Transverse colon (tissue), 4 donors: Measurements from ENCODE around the gene ANKS1A. TPM values are rescaled to one million over a fixed set of nuclear protein-coding genes. Genes with fewer than 3 reads are reported as not detected.
A peak's percentile ranks its signal among the peaks of the same experiment; 100 is the strongest.

ENCODE experiments used
- DNase-seq: peaks from one replicate; pipeline ENCODE4 v3.0.0-alpha.2; 2019
- H3K27ac ChIP-seq, 4 donors: fragments of 200-600 bp; sonication (generic); 2 replicates each; pipeline ENCODE4 v1.5.1; 2016 to 2018; ENCODE audit warnings: inconsistent platforms in 4 of 4
- H3K27me3 ChIP-seq: fragments of 200-600 bp; sonication (generic); 2 replicates; pipeline ENCODE4 v1.5.1; 2017; ENCODE audit warnings: inconsistent platforms
- H3K36me3 ChIP-seq, 4 donors: fragments of 200-600 bp; sonication (generic); 2 replicates each; pipeline ENCODE4 v1.5.1; 2017 to 2019; ENCODE audit warnings: inconsistent platforms in 4 of 4
- H3K4me1 ChIP-seq, 4 donors: fragments of 200-600 bp; sonication (generic); 2 replicates each; pipeline ENCODE4 v1.5.1; 2017 to 2020; ENCODE audit warnings: inconsistent platforms in 4 of 4
- H3K4me3 ChIP-seq, 4 donors: fragments of 200-600 bp; sonication (generic); 1 replicate in 1 of 4; 2 replicates in 3 of 4; pipeline versions ENCODE4 v1.5.1 to v1.6.1; 2017 to 2019; ENCODE audit warnings: inconsistent platforms in 4 of 4
- H3K9me3 ChIP-seq, 2 donors: fragments of 200-600 bp; sonication (generic); 2 replicates each; pipeline ENCODE4 v1.5.1; 2017 to 2019; ENCODE audit warnings: inconsistent platforms in 2 of 2
- CTCF ChIP-seq, 5 experiments: fragments of 200-600 bp in 3 of 5; fragments of 450-650 bp in 2 of 5; sonication (generic) in 3 of 5; IDR thresholded peaks; 1 replicate in 2 of 5; 2 replicates in 3 of 5; pipeline ENCODE4 v1.5.1; 2016 to 2017; ENCODE audit warnings: antibody characterized with exemption in 5 of 5, inconsistent platforms in 3 of 5, mild to moderate bottlenecking in 2 of 5, moderate library complexity in 1 of 5
- EP300 ChIP-seq: sonication (generic); formaldehyde crosslinking; IDR thresholded peaks from one replicate; pipeline ENCODE4 v1.6.1; 2017; ENCODE audit warnings: antibody characterized with exemption, low read depth
- POLR2A ChIP-seq: fragments of 450-650 bp; IDR thresholded peaks from one replicate; pipeline ENCODE4 v1.6.1; 2016; ENCODE audit warnings: antibody characterized with exemption, mild to moderate bottlenecking, moderate library complexity
- POLR2AphosphoS5 ChIP-seq, 3 donors: sonication (generic); formaldehyde crosslinking; IDR thresholded peaks; one replicate each; pipeline ENCODE4 v1.6.1; 2016; ENCODE audit warnings: antibody characterized with exemption in 3 of 3
- WGBS, 2 donors: methylation state at CpG; one replicate each; pipeline ENCODE4 v1.1.5; 2018; ENCODE audit warnings: low coverage in 1 of 2; 5-methylcytosine and 5-hydroxymethylcytosine counted together
- in situ Hi-C, 4 donors: fragments of 200-750 bp; cut with MboI; loops; one replicate each; pipeline versions ENCODE4 v1.15.0 to v1.15.1; 2017; ENCODE audit warnings: low sequenced_read_pairs in 3 of 4, low pct_ligation_motif_present in 1 of 4, low pct_unique_long_range_greater_than_20kb in 1 of 4
- intact Hi-C: fragments of 100-400 bp; cut with DNase I; formaldehyde crosslinking; loops from one replicate; pipeline ENCODE4 v1.15.1; 2023; ENCODE audit warnings: low total_unique reads
- total RNA-seq, 4 donors: library from RNA; depleted of rRNA; stranded (reverse); fragments of >200 nt; gene quantifications; one replicate each; pipeline ENCODE4 v1.1.0, GENCODE V29; 2016

Gene ANKS1A
- total RNA-seq, 4 donors from 2014 or later = 37.5 to 44.0 (median 38.9) TPM

GRCh38 chr6:34887753-34888513 is 1.1 kb upstream of the ANKS1A start, which contains the start of gene TAF11:
TSS of gene TAF11 (minus strand) at chr6:34888042. CDS start at chr6:34887957, 85 bp downstream.
- Histone ChIP-seq H3K27me3 (no peaks in the 10 kb centered on the region), H3K36me3 (peaks cover 0 to 12% (median 0%) of the 10 kb centered on the region in 4 donors), H3K9me3 (no peaks in the 10 kb centered on the region), H3K4me3 (peak within 1 kb of the TSS; percentile 88 to 96 (median 92)), H3K27ac (peak within 1 kb of the TSS; percentile 87 to 93 (median 90)), H3K4me1 (peaks cover 17 to 42% (median 26%) of the 10 kb centered on the region in 4 donors)
- intact Hi-C loops = no loop called here
- 0 to 1% methylated on average over 4 to 43 of the region's 43 CpGs for WGBS, 2 donors
- DNase-seq = peak; percentile 95
- in situ Hi-C loops = no loop called here
- TF ChIP-seq EP300 (no peak), POLR2A (peak; percentile 96), CTCF (IDR thresholded peaks at IDR 0.05) (no peak), POLR2AphosphoS5 (IDR thresholded peaks at IDR 0.05) (peak; percentile 95 to 98 (median 97))

GRCh38 chr6:34888514-34888856 is 570 bp upstream of the ANKS1A start:
- in situ Hi-C loops = no loop called here
- intact Hi-C loops = no loop called here
- Histone ChIP-seq H3K27ac (peak overlapping the region; percentile 87 to 93 (median 90)), H3K36me3 (peaks cover 0 to 12% (median 0%) of the 10 kb centered on the region in 4 donors), H3K4me3 (peak overlapping the region; percentile 88 to 96 (median 92)), H3K4me1 (peaks cover 17 to 42% (median 26%) of the 10 kb centered on the region in 4 donors), H3K9me3 (no peaks in the 10 kb centered on the region), H3K27me3 (no peaks in the 10 kb centered on the region)
- 1 to 2% methylated on average over 5 of the region's 5 CpGs for WGBS, 2 donors
- DNase-seq = no peak
- TF ChIP-seq CTCF (IDR thresholded peaks at IDR 0.05) (no peak), POLR2AphosphoS5 (IDR thresholded peaks at IDR 0.05) (no peak), EP300 (no peak), POLR2A (no peak)

- in situ Hi-C loops (no loop called here), intact Hi-C loops (no loop called here)
- no peak for DNase-seq
- peak overlapping the region; percentile 87 to 93 (median 90) for H3K27ac ChIP-seq
- no peak for TF ChIP-seq POLR2AphosphoS5 (IDR thresholded peaks at IDR 0.05)
- TF ChIP-seq CTCF (IDR thresholded peaks at IDR 0.05) = no peak
- TF ChIP-seq POLR2A = no peak
- TF ChIP-seq EP300 = no peak
- H3K9me3 ChIP-seq = no peaks in the 10 kb centered on the region
- 37 to 44% methylated on average over 7 of the region's 7 CpGs for WGBS, 2 donors
- H3K36me3 ChIP-seq = peaks cover 0 to under 1% (median 0%) of the 10 kb centered on the region in 4 donors
- H3K4me1 ChIP-seq = peaks cover 17 to 41% (median 26%) of the 10 kb centered on the region in 4 donors
- no peaks in the 10 kb centered on the region for H3K27me3 ChIP-seq
- peak overlapping the region in 3 of 4 donors; percentile 90 to 96 (median 95) for H3K4me3 ChIP-seq
These were observed 1.5 kb downstream of the ANKS1A start for GRCh38 chr6:34890533-34890925.

GRCh38 chr6:34891296-34891695 is 2.2 kb downstream of the ANKS1A start:
- Histone ChIP-seq H3K9me3 (no peaks in the 10 kb centered on the region), H3K36me3 (no peaks in the 10 kb centered on the region), H3K27ac (no peak overlapping the region), H3K4me3 (no peak overlapping the region), H3K4me1 (peaks cover 17 to 34% (median 24%) of the 10 kb centered on the region in 4 donors), H3K27me3 (no peaks in the 10 kb centered on the region)
- intact Hi-C loops = no loop called here
- in situ Hi-C loops = no loop called here
- TF ChIP-seq POLR2AphosphoS5 (IDR thresholded peaks at IDR 0.05) (no peak), POLR2A (no peak), CTCF (IDR thresholded peaks at IDR 0.05) (no peak), EP300 (no peak)
- WGBS, 2 donors = 100% methylated on average over 2 of the region's 2 CpGs
- no peak for DNase-seq
